HCT116 (cell line): ENCODE results near the gene AGFG2. TPM values are rescaled to one million over a fixed set of nuclear protein-coding genes. Genes with fewer than 3 reads are reported as not detected.

Experiments
- ATAC-seq: fragments of 200-7000 bp; cut with Tn5 transposase; 2 replicates; pipeline ENCODE4 v1.9.1; 2020; ENCODE audit warnings: mild to moderate bottlenecking, moderate library complexity
- BruUV-seq: library from RNA; stranded (reverse); fragments of 400-500 nt; replicated peaks from 2 replicates; lab custom pipeline; 2021; lab: Mats Ljungman, UMichigan
- CTCF ChIA-PET: fragments of 300-600 bp; sonication (Branson Sonifier 250); formaldehyde crosslinking; loops from one replicate; lab custom pipeline; 2021; ENCODE audit warnings: antibody characterized with exemption; lab: Charles Lee
- POLR2A ChIA-PET: fragments of 300-600, 350-600 bp; sonication (Branson Sonifier 250); formaldehyde crosslinking; loops from one replicate; lab custom pipeline; 2021; ENCODE audit warnings: antibody characterized with exemption; lab: Charles Lee
- RAD21 ChIA-PET, 2 experiments: fragments of 300-600 bp; sonication (Branson Sonifier 250); formaldehyde crosslinking; loops; one replicate each; lab custom pipeline; 2023; ENCODE audit warnings: low total read pairs in 2 of 2; ENCODE audit not compliant: uncharacterized antibody in 2 of 2, unreplicated experiment in 2 of 2, low non-redundant PET in 1 of 2; lab: Charles Lee
- DNase-seq: peaks from one replicate; pipeline ENCODE4 v3.0.0-alpha.2; 2010; ENCODE audit warnings: low read depth, low spot score
- H2AFZ ChIP-seq: fragments of 200-600 bp; shearing (Covaris generic), sonication (generic); 2 replicates; pipeline ENCODE4 v1.6.1; 2017; ENCODE audit warnings: low read depth, mixed run types, mixed read lengths, antibody characterized with exemption, low read length; ENCODE audit not compliant: poor library complexity, severe bottlenecking
- H3K27ac ChIP-seq: 2 replicates; pipeline ENCODE4 v1.5.1; 2012; ENCODE audit warnings: low read depth, low read length
- H3K27me3 ChIP-seq: fragments of 200-600 bp; sonication (generic); 2 replicates; pipeline ENCODE4 v1.6.1; 2016; ENCODE audit warnings: mixed run types, low read length, mixed read lengths; ENCODE audit not compliant: insufficient read depth
- H3K36me3 ChIP-seq, 2 experiments: fragments of 200-500 bp in 1 of 2; fragments of 200-600 bp in 1 of 2; sonication (Bioruptor generic) in 1 of 2; sonication (generic) in 1 of 2; 2 replicates each; pipeline versions ENCODE4 v1.5.1 to v1.6.1; 2014 to 2016; ENCODE audit warnings: low read length in 2 of 2, inconsistent platforms in 1 of 2, mixed read lengths in 1 of 2, mixed run types in 1 of 2; ENCODE audit not compliant: insufficient read depth in 2 of 2, control insufficient read depth in 1 of 2
- H3K4me1 ChIP-seq, 2 experiments: fragments of 200-600 bp in 1 of 2; sonication (generic) in 1 of 2; 2 replicates each; pipeline versions ENCODE4 v1.5.1 to v1.6.1; 2012 to 2017; ENCODE audit warnings: low read length in 2 of 2, inconsistent platforms in 1 of 2, mild to moderate bottlenecking in 1 of 2, mixed read lengths in 1 of 2, mixed run types in 1 of 2, moderate library complexity in 1 of 2; ENCODE audit not compliant: insufficient read depth in 2 of 2, control insufficient read depth in 1 of 2
- H3K4me2 ChIP-seq: fragments of 200-600 bp; sonication (generic); 2 replicates; pipeline ENCODE4 v1.6.1; 2017; ENCODE audit warnings: mixed run types, low read length, mixed read lengths
- H3K4me3 ChIP-seq, 2 experiments: fragments of 200-600 bp in 1 of 2; sonication (generic) in 1 of 2; replicated peaks in 1 of 2; 2 replicates each; pipeline ENCODE4 v1.5.1; 2011 to 2016; ENCODE audit warnings: low read length in 2 of 2, control low read depth in 1 of 2, low read depth in 1 of 2, mild to moderate bottlenecking in 1 of 2, mixed read lengths in 1 of 2, mixed run types in 1 of 2
- H3K79me2 ChIP-seq: fragments of 200-600 bp; sonication (generic); 2 replicates; pipeline ENCODE4 v1.6.1; 2017; ENCODE audit warnings: mild to moderate bottlenecking, mixed run types, low read length, moderate library complexity, mixed read lengths; ENCODE audit not compliant: insufficient read depth
- H3K9ac ChIP-seq: fragments of 200-600 bp; sonication (generic); 2 replicates; pipeline ENCODE4 v1.6.1; 2016; ENCODE audit warnings: low read length, mixed read lengths
- H3K9me2 ChIP-seq: fragments of 200-600 bp; sonication (generic), shearing (Covaris generic); 2 replicates; pipeline ENCODE4 v1.6.1; 2017; ENCODE audit warnings: mixed run types, mild to moderate bottlenecking, moderate library complexity; ENCODE audit not compliant: insufficient read depth
- H3K9me3 ChIP-seq, 2 experiments: fragments of 200-500 bp in 1 of 2; fragments of 200-600 bp in 1 of 2; sonication (Bioruptor generic) in 1 of 2; sonication (generic) in 1 of 2; 2 replicates each; pipeline ENCODE4 v1.6.1; 2014 to 2017; ENCODE audit warnings: low read length in 2 of 2, mixed read lengths in 2 of 2, inconsistent platforms in 1 of 2, low read depth in 1 of 2, mild to moderate bottlenecking in 1 of 2, mixed run types in 1 of 2, moderate library complexity in 1 of 2; ENCODE audit not compliant: control insufficient read depth in 1 of 2, insufficient read depth in 1 of 2
- H4K20me1 ChIP-seq: fragments of 200-600 bp; sonication (generic), shearing (Covaris generic); 2 replicates; pipeline ENCODE4 v1.6.1; 2017; ENCODE audit warnings: mixed run types, mild to moderate bottlenecking, moderate library complexity; ENCODE audit not compliant: insufficient read depth
- ATF3 ChIP-seq: IDR thresholded peaks from 2 replicates; pipeline ENCODE4 v1.6.1; 2012
- CTCF ChIP-seq, 3 experiments: fragments of 200-600 bp in 1 of 3; sonication (generic) in 1 of 3; IDR thresholded peaks in 2 of 3; conservative IDR thresholded peaks in 1 of 3; 2 replicates each; pipeline ENCODE4 v1.5.1; 2012 to 2017; ENCODE audit warnings: low read depth in 2 of 3, low read length in 2 of 3, antibody characterized with exemption in 1 of 3, borderline replicate concordance in 1 of 3, control low read depth in 1 of 3, mild to moderate bottlenecking in 1 of 3, mixed read lengths in 1 of 3, mixed run types in 1 of 3, moderate library complexity in 1 of 3; ENCODE audit not compliant: insufficient read depth in 1 of 3
- EZH2 ChIP-seq: fragments of 200-600 bp; sonication (generic); IDR thresholded peaks from 2 replicates; pipeline ENCODE4 v1.6.1; 2017; ENCODE audit warnings: antibody characterized with exemption, mixed run types
- MAX ChIP-seq: IDR thresholded peaks from 2 replicates; pipeline ENCODE4 v1.6.1; 2012
- REST ChIP-seq: IDR thresholded peaks from 2 replicates; pipeline ENCODE4 v1.6.1; 2012; ENCODE audit warnings: low read depth
- SP1 ChIP-seq: IDR thresholded peaks from 2 replicates; pipeline ENCODE4 v1.6.1; 2012; ENCODE audit warnings: low read depth
- ZNF274 ChIP-seq: fragments of 200-500 bp; sonication (Bioruptor generic); IDR thresholded peaks from 2 replicates; pipeline ENCODE4 v1.6.1; 2014; ENCODE audit warnings: mild to moderate bottlenecking, low read depth, low read length, inconsistent platforms
- intact Hi-C: fragments of 100-400 bp; cut with micrococcal nuclease; formaldehyde crosslinking; loops from 2 replicates; pipeline ENCODE4 v1.10.0; 2022
- total RNA-seq: library from RNA; stranded (reverse); gene quantifications from one replicate; pipeline ENCODE4 v1.2.1, GENCODE V29; 2021; ENCODE audit not compliant: unreplicated experiment

AGFG2 gene
- total RNA-seq, 1 experiment from 2014 or later = 14.0 TPM

GRCh38 chr7:100602889-100603725, 64.1 kb downstream of the AGFG2 start:
- no peak overlapping the region for H3K4me3 ChIP-seq
- H3K9ac ChIP-seq = peak overlapping the region; percentile 23; the same call in 1 of the 2 replicates
- H3K27me3 ChIP-seq = no peaks in the 10 kb centered on the region
- CTCF ChIA-PET = interaction anchor here (1.2 kb wide), 1 partner anchor 17 kb away, joined by 3 read pairs; the partner anchor contains the start of gene FBXO24
- H2AFZ ChIP-seq = no peak overlapping the region
- peaks cover 4 to 50% of the 10 kb centered on the region in 2 experiments for H3K4me1 ChIP-seq
- RAD21 ChIA-PET = no interaction called here
- no peaks in the 10 kb centered on the region for H3K9me2 ChIP-seq
- H4K20me1 ChIP-seq = no peaks in the 10 kb centered on the region
- H3K36me3 ChIP-seq = no peaks in the 10 kb centered on the region
- no TSS peak for BruUV-seq
- H3K79me2 ChIP-seq = no peaks in the 10 kb centered on the region
- H3K27ac ChIP-seq = peak overlapping the region; percentile 5; the same call in 1 of the 2 replicates
- TF ChIP-seq MAX (no peak), ATF3 (no peak), REST (no peak), EZH2 (no peak), ZNF274 (no peak), SP1 (no peak), CTCF (IDR thresholded peaks at IDR 0.05 in 2 of 3, conservative IDR thresholded peaks at IDR 0.05 in 1 of 3; ENCODE audit: borderline replicate concordance in 1 of 3, insufficient read depth in 1 of 3, low read depth in 2 of 3, low read length in 2 of 3) (no peak)
- ATAC-seq (no peak), DNase-seq (no peak)
- intact Hi-C loops = no loop called here
- H3K9me3 ChIP-seq = no peaks in the 10 kb centered on the region
- peak overlapping the region; percentile 86 for H3K4me2 ChIP-seq
- POLR2A ChIA-PET = interaction anchor here (0.8 to 3.3 kb wide), 2 partner anchors 17 to 33 kb away, joined by 3 to 10 read pairs; partner anchors contain the start of genes FBXO24 and LRCH4
